ENCODE results near the gene RXRA. TPM values are rescaled to one million over a fixed set of nuclear protein-coding genes. Genes with fewer than 3 reads are reported as not detected.

Gene RXRA
- total and polyA plus RNA-seq, 2 of the 13 experiments (the other 11 are each of a cell fraction or from before 2014, with no cell fraction given): 18.9 to 29.2 TPM

DNA sequence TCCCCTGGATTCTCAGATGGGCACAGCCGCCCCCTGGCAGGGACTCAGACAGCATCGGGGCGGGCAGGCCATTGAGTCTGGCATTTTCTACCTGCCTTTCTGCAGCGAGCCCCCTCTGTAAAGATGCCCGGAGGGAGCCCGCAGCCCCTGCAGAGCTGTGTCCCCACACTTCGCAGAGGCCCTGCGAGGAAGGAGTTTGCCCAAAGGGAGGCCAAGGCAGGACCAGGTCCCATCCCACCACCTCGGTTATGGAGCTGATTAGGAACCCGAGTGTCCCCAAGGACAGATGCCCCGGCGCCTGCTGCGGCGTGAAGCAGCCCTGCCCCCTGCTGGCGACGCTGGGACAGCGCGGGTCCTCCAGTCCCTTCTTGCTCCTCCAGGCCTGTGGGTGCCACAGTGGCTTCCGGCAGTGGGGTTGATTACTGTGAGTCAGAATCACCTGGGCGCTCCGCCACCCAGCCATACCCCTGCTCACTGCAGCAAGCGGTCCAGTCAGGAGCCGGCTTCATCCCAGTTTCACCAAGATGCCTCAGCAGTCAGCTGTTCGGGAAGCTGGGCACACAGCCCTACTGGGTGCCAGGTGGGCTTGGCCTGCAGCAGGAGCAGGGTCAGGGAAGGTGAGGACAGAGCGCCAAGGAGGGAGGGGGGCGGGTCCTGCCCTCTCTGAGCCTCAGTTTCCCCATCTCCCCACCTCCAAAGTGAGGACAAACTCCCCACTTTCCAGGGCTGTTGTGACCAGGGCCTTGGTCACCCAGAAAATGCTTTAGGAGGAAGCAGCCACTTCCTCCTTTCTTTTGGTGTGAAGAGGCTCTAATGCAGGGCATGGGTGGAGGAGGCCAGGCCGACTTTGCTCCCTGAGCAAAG, 117.2 kb downstream of the RXRA start (continued):
- peak; percentile 45; the same call in 1 of the 2 replicates for TF ChIP-seq MIER3 (CRISPR knock-in tag; IDR thresholded peaks at IDR 0.05; ENCODE audit: borderline replicate concordance)
- TF ChIP-seq STAG1 (CRISPR knock-in tag; IDR thresholded peaks at IDR 0.05): peak; percentile 100
- TF ChIP-seq, protein P1, sequence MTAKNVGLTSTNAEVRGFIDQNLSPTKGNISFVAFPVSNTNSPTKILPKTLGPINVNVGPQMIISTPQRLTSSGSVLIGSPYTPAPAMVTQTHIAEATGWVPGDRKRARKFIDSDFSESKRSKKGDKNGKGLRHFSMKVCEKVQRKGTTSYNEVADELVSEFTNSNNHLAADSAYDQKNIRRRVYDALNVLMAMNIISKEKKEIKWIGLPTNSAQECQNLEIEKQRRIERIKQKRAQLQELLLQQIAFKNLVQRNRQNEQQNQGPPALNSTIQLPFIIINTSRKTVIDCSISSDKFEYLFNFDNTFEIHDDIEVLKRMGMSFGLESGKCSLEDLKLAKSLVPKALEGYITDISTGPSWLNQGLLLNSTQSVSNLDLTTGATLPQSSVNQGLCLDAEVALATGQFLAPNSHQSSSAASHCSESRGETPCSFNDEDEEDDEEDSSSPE (CRISPR knock-in tag; IDR thresholded peaks at IDR 0.05): peak; percentile 64
- peak; percentile 66; the same call in 1 of the 2 replicates for TF ChIP-seq CBX5 (CRISPR knock-in tag; IDR thresholded peaks at IDR 0.05; ENCODE audit: borderline replicate concordance)
- no peak for TF ChIP-seq EED (CRISPR knock-in tag; IDR thresholded peaks at IDR 0.05)
- no peak for TF ChIP-seq ZNF816 (CRISPR knock-in tag; IDR thresholded peaks at IDR 0.05; ENCODE audit: borderline replicate concordance)
- TF ChIP-seq CC2D1A (CRISPR knock-in tag; IDR thresholded peaks at IDR 0.05): no peak
- peak; percentile 78; the same call in 1 of the 2 replicates for TF ChIP-seq HNRNPL (IDR thresholded peaks at IDR 0.05; ENCODE audit: low read depth, low read length)
- TF ChIP-seq, protein P2, sequence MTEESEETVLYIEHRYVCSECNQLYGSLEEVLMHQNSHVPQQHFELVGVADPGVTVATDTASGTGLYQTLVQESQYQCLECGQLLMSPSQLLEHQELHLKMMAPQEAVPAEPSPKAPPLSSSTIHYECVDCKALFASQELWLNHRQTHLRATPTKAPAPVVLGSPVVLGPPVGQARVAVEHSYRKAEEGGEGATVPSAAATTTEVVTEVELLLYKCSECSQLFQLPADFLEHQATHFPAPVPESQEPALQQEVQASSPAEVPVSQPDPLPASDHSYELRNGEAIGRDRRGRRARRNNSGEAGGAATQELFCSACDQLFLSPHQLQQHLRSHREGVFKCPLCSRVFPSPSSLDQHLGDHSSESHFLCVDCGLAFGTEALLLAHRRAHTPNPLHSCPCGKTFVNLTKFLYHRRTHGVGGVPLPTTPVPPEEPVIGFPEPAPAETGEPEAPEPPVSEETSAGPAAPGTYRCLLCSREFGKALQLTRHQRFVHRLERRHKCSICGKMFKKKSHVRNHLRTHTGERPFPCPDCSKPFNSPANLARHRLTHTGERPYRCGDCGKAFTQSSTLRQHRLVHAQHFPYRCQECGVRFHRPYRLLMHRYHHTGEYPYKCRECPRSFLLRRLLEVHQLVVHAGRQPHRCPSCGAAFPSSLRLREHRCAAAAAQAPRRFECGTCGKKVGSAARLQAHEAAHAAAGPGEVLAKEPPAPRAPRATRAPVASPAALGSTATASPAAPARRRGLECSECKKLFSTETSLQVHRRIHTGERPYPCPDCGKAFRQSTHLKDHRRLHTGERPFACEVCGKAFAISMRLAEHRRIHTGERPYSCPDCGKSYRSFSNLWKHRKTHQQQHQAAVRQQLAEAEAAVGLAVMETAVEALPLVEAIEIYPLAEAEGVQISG (CRISPR knock-in tag; IDR thresholded peaks at IDR 0.05): peak; percentile 59
- no peak for TF ChIP-seq ZBTB3 (CRISPR knock-in tag; IDR thresholded peaks at IDR 0.05; ENCODE audit: borderline replicate concordance, low read depth)
- TF ChIP-seq ZBTB7B (CRISPR knock-in tag; IDR thresholded peaks at IDR 0.05): peak; percentile 75; the same call in 1 of the 2 replicates
- no peak for TF ChIP-seq NCOA2 (CRISPR knock-in tag; IDR thresholded peaks at IDR 0.05)
- TF ChIP-seq MXI1 (IDR thresholded peaks at IDR 0.05; ENCODE audit: borderline replicate concordance, low read depth, low read length): peak; percentile 51; the same call in 1 of the 3 replicates
- no peak for TF ChIP-seq NFIB (CRISPR knock-in tag; IDR thresholded peaks at IDR 0.05; ENCODE audit: borderline replicate concordance)
- TF ChIP-seq KAT7 (CRISPR knock-in tag; IDR thresholded peaks at IDR 0.05; ENCODE audit: borderline replicate concordance): 0 out of 2 replicates have a peak, but pooled peaks have one; percentile 55
- TF ChIP-seq, protein P3, sequence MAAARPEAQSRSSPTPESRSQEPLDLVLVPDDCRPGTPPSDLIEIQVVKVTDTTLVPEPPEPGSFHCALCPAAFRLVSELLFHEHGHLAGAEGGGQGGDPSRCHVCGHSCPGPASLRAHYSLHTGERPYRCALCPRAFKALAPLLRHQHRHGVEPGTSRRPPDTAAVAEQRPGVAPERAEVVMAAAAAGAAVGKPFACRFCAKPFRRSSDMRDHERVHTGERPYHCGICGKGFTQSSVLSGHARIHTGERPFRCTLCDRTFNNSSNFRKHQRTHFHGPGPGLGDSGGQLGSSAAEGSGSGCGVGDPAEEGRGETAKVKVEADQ (CRISPR knock-in tag; IDR thresholded peaks at IDR 0.05; ENCODE audit: borderline replicate concordance): peak; percentile 60; the same call in 1 of the 2 replicates
- TF ChIP-seq, protein P4, sequence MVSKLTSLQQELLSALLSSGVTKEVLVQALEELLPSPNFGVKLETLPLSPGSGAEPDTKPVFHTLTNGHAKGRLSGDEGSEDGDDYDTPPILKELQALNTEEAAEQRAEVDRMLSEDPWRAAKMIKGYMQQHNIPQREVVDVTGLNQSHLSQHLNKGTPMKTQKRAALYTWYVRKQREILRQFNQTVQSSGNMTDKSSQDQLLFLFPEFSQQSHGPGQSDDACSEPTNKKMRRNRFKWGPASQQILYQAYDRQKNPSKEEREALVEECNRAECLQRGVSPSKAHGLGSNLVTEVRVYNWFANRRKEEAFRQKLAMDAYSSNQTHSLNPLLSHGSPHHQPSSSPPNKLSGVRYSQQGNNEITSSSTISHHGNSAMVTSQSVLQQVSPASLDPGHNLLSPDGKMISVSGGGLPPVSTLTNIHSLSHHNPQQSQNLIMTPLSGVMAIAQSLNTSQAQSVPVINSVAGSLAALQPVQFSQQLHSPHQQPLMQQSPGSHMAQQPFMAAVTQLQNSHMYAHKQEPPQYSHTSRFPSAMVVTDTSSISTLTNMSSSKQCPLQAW (CRISPR knock-in tag; IDR thresholded peaks at IDR 0.05): 0 out of 2 replicates have a peak, but pooled peaks have one; percentile 25
- no peak for TF ChIP-seq ZFAT (CRISPR knock-in tag; conservative IDR thresholded peaks at IDR 0.05)
- TF ChIP-seq SOX5 (CRISPR knock-in tag; IDR thresholded peaks at IDR 0.05; ENCODE audit: borderline replicate concordance): 0 out of 2 replicates have a peak, but pooled peaks have one; percentile 37
- TF ChIP-seq, protein P5, sequence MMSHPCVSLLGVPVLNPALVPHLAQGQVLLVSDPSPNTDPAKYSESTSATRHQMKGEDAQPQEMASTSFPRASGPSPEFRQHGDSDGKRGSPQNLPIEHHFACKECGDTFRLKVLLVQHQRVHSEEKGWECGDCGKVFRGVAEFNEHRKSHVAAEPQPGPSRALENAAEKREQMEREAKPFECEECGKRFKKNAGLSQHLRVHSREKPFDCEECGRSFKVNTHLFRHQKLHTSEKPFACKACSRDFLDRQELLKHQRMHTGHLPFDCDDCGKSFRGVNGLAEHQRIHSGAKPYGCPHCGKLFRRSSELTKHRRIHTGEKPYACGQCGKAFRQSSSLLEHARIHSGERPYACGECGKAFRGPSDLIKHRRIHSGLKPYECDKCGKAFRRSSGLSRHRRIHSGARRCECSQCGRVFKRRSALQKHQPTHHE (CRISPR knock-in tag; IDR thresholded peaks at IDR 0.05; ENCODE audit: borderline replicate concordance): no peak
- peak; percentile 46 for TF ChIP-seq IKZF4 (CRISPR knock-in tag; IDR thresholded peaks at IDR 0.05; ENCODE audit: borderline replicate concordance, low read depth, not compliant biosample characterization)
